Measurements from ENCODE around the gene RECQL5. TPM values are rescaled to one million over a fixed set of nuclear protein-coding genes. Genes with fewer than 3 reads are reported as not detected.

The RECQL5 gene
- polyA plus RNA-seq, 2 of the 4 experiments (the other 2 are of a cell fraction): 22.7 to 39.9 TPM

GRCh38 chr17:75645889-75646637 is 20.9 kb downstream of the RECQL5 start:
- peak overlapping the region; percentile 25; the same call in 1 of the 3 replicates for H3K4me3 ChIP-seq
- ChIA-PET POLR2A (interaction anchor here (0.7 to 2.8 kb wide), 8 partner anchors 8 to 134 kb away, joined by 3 to 15 read pairs (median 4); partner anchors contain the start of genes RECQL5 and SMIM5), CTCF (interaction anchor here (1.0 to 51.3 kb wide), 13 partner anchors 0 to 372 kb away, joined by 3 to 2254 read pairs (median 6); partner anchors contain the start of genes GALK1, RECQL5, SAP30BP and SMIM5)
- DNase-seq (ENCODE audit: low read depth in 1 of 2, low spot score in 1 of 2): peak; percentile 94 to 99
- H3K9me3 ChIP-seq: no peaks in the 10 kb centered on the region
- ATAC-seq: peak; percentile 90 to 96
- peak overlapping the region; percentile 91 to 92 for H3K27ac ChIP-seq
- 18% methylated on average over 17 of the region's 17 CpGs for WGBS (ENCODE audit: missing lambda C conversion rate)
- FAIRE-seq: peak; percentile 90
- peak overlapping the region; percentile 79 for H3K4me2 ChIP-seq
- peaks cover 31% of the 10 kb centered on the region for H3K4me1 ChIP-seq
- no peak for TF ChIP-seq SMC3 (IDR thresholded peaks at IDR 0.05)
- no peak for TF ChIP-seq RNF2 (IDR thresholded peaks at IDR 0.05; ENCODE audit: borderline replicate concordance, low read depth)
- peak; percentile 11; the same call in 1 of the 2 replicates for TF ChIP-seq TFCP2L1 (CRISPR knock-in tag; IDR thresholded peaks at IDR 0.05)
- no peak for TF ChIP-seq REST (IDR thresholded peaks at IDR 0.05)
- no peak for TF ChIP-seq GATA3 (IDR thresholded peaks at IDR 0.05; ENCODE audit: borderline replicate concordance)
- peak; percentile 45 to 47; a peak in 2 of 5 replicates for TF ChIP-seq JUN (IDR thresholded peaks at IDR 0.05)
- no peak for TF ChIP-seq BHLHE40 (IDR thresholded peaks at IDR 0.05; ENCODE audit: low read depth, low read length)
- TF ChIP-seq FOSB (CRISPR knock-in tag; IDR thresholded peaks at IDR 0.05): peak; percentile 89
- TF ChIP-seq MYC (IDR thresholded peaks at IDR 0.05; ENCODE audit: borderline replicate concordance, low read length): no peak
- peak; percentile 68; the same call in 1 of the 2 replicates for TF ChIP-seq RARB (CRISPR knock-in tag; IDR thresholded peaks at IDR 0.05)
- no peak for TF ChIP-seq EHMT2 (IDR thresholded peaks at IDR 0.05; ENCODE audit: low read depth)
- peak; percentile 69; the same call in 1 of the 2 replicates for TF ChIP-seq MAX (IDR thresholded peaks at IDR 0.05)
- no peak; a peak in 1 of 5 replicates for TF ChIP-seq RAD21 (conservative IDR thresholded peaks at IDR 0.05 in 1 of 2, IDR thresholded peaks at IDR 0.05 in 1 of 2)
- TF ChIP-seq CTCF (IDR thresholded peaks at IDR 0.05): no peak
- no peak for TF ChIP-seq ZSCAN20 (CRISPR knock-in tag; IDR thresholded peaks at IDR 0.05)
- TF ChIP-seq PBX3 (IDR thresholded peaks at IDR 0.05): 0 out of 2 replicates have a peak, but pooled peaks have one; percentile 40
- TF ChIP-seq HDAC2 (IDR thresholded peaks at IDR 0.05): no peak
- TF ChIP-seq HOXB5 (CRISPR knock-in tag; IDR thresholded peaks at IDR 0.05): peak; percentile 84; the same call in 1 of the 2 replicates
- TF ChIP-seq E2F6 (IDR thresholded peaks at IDR 0.05; ENCODE audit: borderline replicate concordance, low read depth): peak; percentile 20; the same call in 1 of the 2 replicates
- TF ChIP-seq EP300 (IDR thresholded peaks at IDR 0.05): no peak
- TF ChIP-seq FOSL2 (IDR thresholded peaks at IDR 0.05): no peak
- TF ChIP-seq FOSL2 (CRISPR knock-in tag; IDR thresholded peaks at IDR 0.05): peak; percentile 30; the same call in 1 of the 2 replicates
- TF ChIP-seq POLR2A (IDR thresholded peaks at IDR 0.05; ENCODE audit: low read length): peak; percentile 38; the same call in 1 of the 2 replicates
- no peak for TF ChIP-seq HES2 (IDR thresholded peaks at IDR 0.05)
- peak; percentile 72; the same call in 1 of the 2 replicates for TF ChIP-seq ZNF302 (CRISPR knock-in tag; IDR thresholded peaks at IDR 0.05)
- TF ChIP-seq KDM5A (IDR thresholded peaks at IDR 0.05): no peak
- TF ChIP-seq HOXA7 (CRISPR knock-in tag; IDR thresholded peaks at IDR 0.05): peak; percentile 91
- TF ChIP-seq ATOH8 (CRISPR knock-in tag; IDR thresholded peaks at IDR 0.05; ENCODE audit: low read depth): 0 out of 2 replicates have a peak, but pooled peaks have one; percentile 59
- no peak for TF ChIP-seq CBX2 (IDR thresholded peaks at IDR 0.05; ENCODE audit: borderline replicate concordance, low read depth)
- no peak; the same call in 1 of the 2 replicates for TF ChIP-seq TP53 (CRISPR knock-in tag; IDR thresholded peaks at IDR 0.05)
- no peak for TF ChIP-seq ZFP36 (IDR thresholded peaks at IDR 0.05; ENCODE audit: borderline replicate concordance, partially characterized antibody)
- TF ChIP-seq PHF8 (IDR thresholded peaks at IDR 0.05; ENCODE audit: borderline replicate concordance, low read depth): no peak

Measured in A549 (cell line).